ENCODE data around the gene CDK19. TPM values are rescaled to one million over a fixed set of nuclear protein-coding genes. Genes with fewer than 3 reads are reported as not detected.

The CDK19 gene
- total and polyA plus RNA-seq, 2 of the 13 experiments (the other 11 are each of a cell fraction or from before 2014, with no cell fraction given), result 13.4 to 27.0 TPM

- no peak for TF ChIP-seq ZNF18 (CRISPR knock-in tag; IDR thresholded peaks at IDR 0.05; ENCODE audit: insufficient replicate concordance)
- TF ChIP-seq BRF2 (CRISPR knock-in tag; IDR thresholded peaks at IDR 0.05), result no peak
- TF ChIP-seq DRAP1 (CRISPR knock-in tag; IDR thresholded peaks at IDR 0.05), result peak; percentile 71
- peak; percentile 54; the same call in 1 of the 2 replicates for TF ChIP-seq ZNF772 (CRISPR knock-in tag; IDR thresholded peaks at IDR 0.05)
- TF ChIP-seq CERS6 (CRISPR knock-in tag; IDR thresholded peaks at IDR 0.05), result no peak
- peak; percentile 69; the same call in 1 of the 2 replicates for TF ChIP-seq ONECUT2 (CRISPR knock-in tag; IDR thresholded peaks at IDR 0.05)
- peak; percentile 64 for TF ChIP-seq ARID5B (CRISPR knock-in tag; IDR thresholded peaks at IDR 0.05)
- TF ChIP-seq PAX8 (CRISPR knock-in tag; IDR thresholded peaks at IDR 0.05; ENCODE audit: borderline replicate concordance), result no peak
- TF ChIP-seq CENPBD1 (CRISPR knock-in tag; IDR thresholded peaks at IDR 0.05; ENCODE audit: borderline replicate concordance, low read depth), result no peak
- TF ChIP-seq ZNF12 (CRISPR knock-in tag; IDR thresholded peaks at IDR 0.05), result peak; percentile 57; the same call in 1 of the 2 replicates
- 0 out of 2 replicates have a peak, but pooled peaks have one; percentile 30 for TF ChIP-seq ZBTB7B (CRISPR knock-in tag; IDR thresholded peaks at IDR 0.05)
- TF ChIP-seq ZNF460 (CRISPR knock-in tag; IDR thresholded peaks at IDR 0.05; ENCODE audit: borderline replicate concordance), result no peak
- no peak for TF ChIP-seq MYPOP (CRISPR knock-in tag; IDR thresholded peaks at IDR 0.05)
- no peak for TF ChIP-seq HCFC1 (IDR thresholded peaks at IDR 0.05; ENCODE audit: low read depth, low read length)
- no peak for TF ChIP-seq ZNF672 (CRISPR knock-in tag; IDR thresholded peaks at IDR 0.05)
- TF ChIP-seq HOMEZ (CRISPR knock-in tag; IDR thresholded peaks at IDR 0.05; ENCODE audit: low read depth), result peak; percentile 88
- TF ChIP-seq ZNF605 (CRISPR knock-in tag; IDR thresholded peaks at IDR 0.05), result peak; percentile 59; the same call in 1 of the 2 replicates
- TF ChIP-seq ZZZ3 (CRISPR knock-in tag; IDR thresholded peaks at IDR 0.05; ENCODE audit: borderline replicate concordance), result no peak
- no peak for TF ChIP-seq RAD21 (CRISPR knock-in tag; IDR thresholded peaks at IDR 0.05)
Measured at GRCh38 chr6:110738899-110739365, 76.3 kb downstream of the CDK19 start (continued).

Data from HepG2 (cell line).